GM18868 (cell line): ENCODE measurements around the gene LAMA5.

Experiments
- ATAC-seq: cut with Tn5 transposase; IDR thresholded peaks from one replicate; pipeline ENCODE4 v1.9.1; 2021; ENCODE audit warnings: mild to moderate bottlenecking, moderate library complexity; ENCODE audit not compliant: unreplicated experiment

The LAMA5 gene

GRCh38 chr20:62305149-62305764 is 61.9 kb downstream of the LAMA5 start:
- no peak for ATAC-seq

GRCh38 chr20:62304331-62305148 is 62.6 kb downstream of the LAMA5 start:
- no peak for ATAC-seq

- ATAC-seq = no peak
Measured at GRCh38 chr20:62303340-62304226, 63.5 kb downstream of the LAMA5 start.

- ATAC-seq = no peak
Measured at GRCh38 chr20:62303062-62303339, 64.1 kb downstream of the LAMA5 start.

GRCh38 chr20:62302341-62303061 is 64.6 kb downstream of the LAMA5 start, which contains the start of gene ADRM1:
Gene ADRM1, plus strand, starts transcription at chr20:62302997. Its CDS starts 572 bp downstream, at chr20:62303569.
- ATAC-seq = peak; percentile 90

GRCh38 chr20:62301773-62302340 is 65.3 kb downstream of the LAMA5 start:
- peak; percentile 36 for ATAC-seq

- ATAC-seq = no peak
Measured at GRCh38 chr20:62301111-62301668, 65.9 kb downstream of the LAMA5 start.

GRCh38 chr20:62300319-62300718 is 66.8 kb downstream of the LAMA5 start:
- ATAC-seq = no peak

- ATAC-seq = no peak
Measured at GRCh38 chr20:62299666-62300236, 67.4 kb downstream of the LAMA5 start.

GRCh38 chr20:62298577-62299249 is 68.4 kb downstream of the LAMA5 start:
- no peak for ATAC-seq

- no peak for ATAC-seq
Measured at GRCh38 chr20:62297449-62298227, 69.5 kb downstream of the LAMA5 start.

GRCh38 chr20:62296724-62297448 is 70.2 kb downstream of the LAMA5 start:
- no peak for ATAC-seq

- ATAC-seq = no peak
Measured at GRCh38 chr20:62294516-62294915, 72.6 kb downstream of the LAMA5 start.

GRCh38 chr20:62293946-62294345 is 73.2 kb downstream of the LAMA5 start:
- ATAC-seq = no peak

- no peak for ATAC-seq
Measured at GRCh38 chr20:62293111-62293784, 73.9 kb downstream of the LAMA5 start.

GRCh38 chr20:62292108-62292507 is 75.0 kb downstream of the LAMA5 start:
- no peak for ATAC-seq
